HG02973 (cell line): ENCODE measurements around the gene CDH4.

Source experiments
- ATAC-seq: cut with Tn5 transposase; IDR thresholded peaks from one replicate; pipeline ENCODE4 v1.9.1; 2021; ENCODE audit warnings: moderate library complexity; ENCODE audit not compliant: unreplicated experiment

The CDH4 gene

GRCh38 chr20:61322151-61322865, 70.2 kb downstream of the CDH4 start:
- ATAC-seq: no peak

- ATAC-seq: no peak
Measured at GRCh38 chr20:61324906-61325305, 72.8 kb downstream of the CDH4 start.

- ATAC-seq: no peak
Measured at GRCh38 chr20:61325718-61326117, 73.7 kb downstream of the CDH4 start.

DNA sequence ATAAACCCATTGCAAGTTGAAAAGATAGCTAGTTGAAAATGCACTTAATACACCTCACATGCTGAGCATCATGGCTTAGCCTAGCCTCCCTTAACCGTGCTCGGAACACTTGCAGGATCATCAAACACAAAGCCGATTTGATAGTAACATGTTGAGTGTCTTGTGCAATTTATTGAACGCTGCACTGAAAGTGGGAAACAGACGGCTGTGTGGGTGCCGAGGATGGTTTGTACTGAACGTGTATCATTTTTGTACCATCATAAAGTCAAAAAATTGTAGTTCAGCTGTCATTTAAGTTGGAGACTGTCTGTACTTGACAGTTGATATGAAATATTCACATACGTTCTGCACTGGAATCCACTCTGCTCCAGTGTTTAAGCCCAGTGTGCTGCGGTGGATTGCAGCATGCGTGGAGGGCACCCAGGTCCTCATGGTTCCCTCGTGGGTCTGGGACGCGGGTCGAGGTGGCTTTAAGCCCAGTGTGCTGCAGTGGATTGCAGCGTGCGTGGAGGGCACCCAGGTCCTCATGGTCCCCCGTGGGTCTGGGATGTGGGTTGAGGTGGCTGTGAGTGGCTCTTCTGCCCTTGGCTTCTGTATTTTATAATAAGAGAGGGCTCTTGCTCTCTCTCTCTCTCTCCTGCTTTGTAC, 77.0 kb downstream of the CDH4 start:
- no peak for ATAC-seq

GRCh38 chr20:61330441-61330840, 78.4 kb downstream of the CDH4 start:
- no peak for ATAC-seq

- no peak for ATAC-seq
Measured at GRCh38 chr20:61331543-61331942, 79.5 kb downstream of the CDH4 start.

- no peak for ATAC-seq
Measured at GRCh38 chr20:61332016-61332975, 80.2 kb downstream of the CDH4 start.

DNA sequence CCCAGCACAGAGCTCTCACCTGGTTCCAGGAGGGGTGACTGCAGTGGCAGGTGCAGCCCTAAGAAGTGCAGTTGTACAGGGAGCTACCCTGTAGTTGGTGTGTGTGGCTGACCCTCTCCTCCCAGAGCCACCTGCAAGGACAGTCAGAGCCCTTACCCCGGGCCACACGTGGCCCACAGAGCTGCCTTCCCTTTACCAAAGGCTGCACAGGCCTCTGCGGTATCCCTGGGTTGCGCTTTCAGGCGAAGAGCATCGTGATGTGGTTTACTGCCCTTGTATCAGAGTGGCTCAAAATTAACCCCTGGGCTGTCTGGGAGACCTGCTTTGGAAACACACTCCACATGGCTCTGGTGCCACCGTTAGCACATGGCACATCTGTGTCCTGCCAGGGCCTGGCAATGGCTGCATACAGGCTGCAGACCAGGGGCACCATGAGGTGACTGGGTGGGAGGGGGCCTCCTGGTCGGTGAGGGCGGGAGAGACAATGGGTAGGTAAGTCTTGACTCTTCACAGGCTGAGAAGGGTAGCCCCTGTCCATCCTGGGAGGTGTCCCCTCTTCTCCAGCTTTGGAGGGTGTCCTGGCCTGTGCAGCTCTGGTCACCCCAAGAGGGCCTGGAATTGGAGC, 81.5 kb downstream of the CDH4 start:
- ATAC-seq: no peak

GRCh38 chr20:61340157-61340556, 88.1 kb downstream of the CDH4 start:
- no peak for ATAC-seq

- no peak for ATAC-seq
Measured at GRCh38 chr20:61341605-61342004, 89.5 kb downstream of the CDH4 start.

- no peak for ATAC-seq
Measured at GRCh38 chr20:61343934-61344333, 91.9 kb downstream of the CDH4 start.

DNA sequence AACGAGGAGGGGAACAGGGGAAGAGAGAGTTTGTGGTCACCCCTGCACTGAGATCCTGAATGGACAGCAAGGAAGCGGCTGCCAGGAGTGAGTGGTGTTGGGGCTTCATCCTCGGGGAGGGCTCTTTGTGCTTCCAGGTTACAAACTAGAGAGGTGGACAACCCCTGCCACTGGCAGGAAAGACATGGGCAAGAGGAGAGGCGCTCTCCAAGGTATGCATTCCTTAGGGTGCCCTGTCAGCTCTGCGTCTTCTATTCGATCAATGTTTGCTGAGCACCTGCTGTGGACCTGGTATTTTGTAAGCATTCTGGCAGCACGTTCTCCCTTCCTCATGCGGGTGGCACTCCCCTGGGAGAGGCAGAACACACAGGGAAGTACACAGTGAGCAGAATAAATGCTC, 93.6 kb downstream of the CDH4 start:
- no peak for ATAC-seq

DNA sequence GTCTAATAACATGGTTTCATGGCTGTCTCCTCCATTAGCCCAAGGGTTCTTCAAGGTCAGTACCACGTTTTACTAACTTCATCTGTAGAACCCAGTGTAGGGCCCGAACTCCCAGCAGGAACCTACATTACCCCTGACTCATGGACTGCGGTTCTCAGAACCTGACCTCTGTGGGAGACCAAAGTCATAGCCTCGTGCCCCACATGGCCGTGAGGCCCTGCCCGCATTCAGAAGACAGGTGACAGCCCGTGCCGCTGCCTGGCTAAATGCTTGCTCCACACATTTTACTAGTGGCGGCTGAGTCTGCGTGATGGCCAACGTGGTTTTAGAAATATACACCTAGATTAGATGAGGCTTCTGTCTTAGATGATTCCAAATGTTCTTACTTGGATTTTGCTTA, 94.9 kb downstream of the CDH4 start:
- no peak for ATAC-seq

DNA sequence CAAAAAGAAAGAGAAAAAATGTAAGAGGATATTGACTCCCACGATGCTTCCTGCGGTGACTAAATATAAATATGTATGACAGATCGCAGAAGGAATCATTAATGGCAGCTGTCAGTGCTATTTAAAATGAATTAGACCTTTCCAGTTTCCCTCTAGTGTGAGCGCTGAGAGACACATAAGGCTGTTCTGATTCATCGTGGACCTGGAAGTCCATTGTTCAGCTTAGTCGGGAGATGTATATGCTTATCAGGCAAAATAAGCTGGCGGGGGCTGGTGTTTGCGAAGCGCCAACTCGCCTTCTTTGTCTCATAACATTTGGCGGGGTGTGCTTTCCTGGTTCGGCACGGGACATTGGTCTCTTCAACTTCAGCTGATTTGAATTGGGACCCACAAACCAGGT, 95.4 kb downstream of the CDH4 start:
- no peak for ATAC-seq

- ATAC-seq: no peak
Measured at GRCh38 chr20:61349447-61350165, 97.5 kb downstream of the CDH4 start.

- ATAC-seq: no peak
Measured at GRCh38 chr20:61350500-61351250, 98.6 kb downstream of the CDH4 start.

- no peak for ATAC-seq
Measured at GRCh38 chr20:61352346-61353260, 100.5 kb downstream of the CDH4 start.

DNA sequence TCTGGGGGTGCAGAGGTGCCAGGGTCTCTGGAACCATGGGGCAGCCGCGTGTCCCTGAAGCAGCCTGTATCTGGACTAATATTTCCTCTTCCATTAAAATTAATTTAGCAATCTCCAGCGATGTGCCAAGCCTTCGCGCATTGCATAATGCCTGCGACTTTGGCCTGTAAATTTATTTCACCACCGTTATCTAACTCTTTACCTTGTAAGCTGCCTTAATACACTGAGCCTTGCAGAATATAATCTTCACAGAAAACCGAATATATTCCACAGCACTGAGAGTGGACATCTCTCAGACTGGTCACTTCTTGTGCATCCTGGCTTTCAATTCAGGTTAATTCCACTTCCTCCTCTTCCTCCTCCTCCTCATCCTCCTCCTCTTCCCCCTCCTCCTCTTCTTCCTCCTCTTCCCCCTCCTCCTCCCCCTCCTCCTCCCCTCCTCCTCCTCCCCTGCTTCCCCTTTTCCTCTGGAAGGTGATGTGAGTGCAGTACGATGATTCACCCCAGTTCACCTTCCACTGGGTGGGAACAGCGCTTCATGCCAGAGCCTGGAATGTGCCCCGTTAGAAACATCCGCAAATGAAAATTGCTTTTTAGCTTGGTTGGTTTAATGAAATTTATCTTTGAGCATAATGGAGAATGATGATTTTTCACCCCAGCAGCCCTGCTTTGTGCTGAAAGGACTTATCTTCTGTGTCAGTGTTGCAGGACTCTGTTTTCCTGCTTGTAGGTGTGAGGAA, 101.4 kb downstream of the CDH4 start:
- ATAC-seq: no peak
